GM21825 (cell line): ENCODE results near the gene ZFAND2A.
"Not testable (repeated sequence)": the region's sequence is repeated elsewhere in the genome, so short reads cannot be mapped to it uniquely, and the experiment has no call there.

ENCODE experiments used
- ATAC-seq: cut with Tn5 transposase; IDR thresholded peaks from one replicate; pipeline ENCODE4 v1.9.1; 2021; ENCODE audit warnings: mild to moderate bottlenecking, moderate library complexity; ENCODE audit not compliant: unreplicated experiment

ZFAND2A gene

GRCh38 chr7:1159891-1160669, at the start of gene ZFAND2A:
Gene ZFAND2A (minus strand): TSS chr7:1160196. CDS start chr7:1158212, 1,984 bp downstream.
- peak; percentile 91 for ATAC-seq

GRCh38 chr7:1209097-1209496, 49.1 kb upstream of the ZFAND2A start:
- ATAC-seq, result no peak

- not testable (repeated sequence) for ATAC-seq
These were observed 45.7 kb upstream of the ZFAND2A start for GRCh38 chr7:1205742-1206141.

- no peak for ATAC-seq
These were observed 44.6 kb upstream of the ZFAND2A start for GRCh38 chr7:1204460-1205140.

GRCh38 chr7:1202914-1203313, 42.9 kb upstream of the ZFAND2A start:
- not testable (repeated sequence) for ATAC-seq

GRCh38 chr7:1201916-1202315, 41.9 kb upstream of the ZFAND2A start:
- no peak for ATAC-seq

- ATAC-seq, result no peak
These were observed 40.0 kb upstream of the ZFAND2A start for GRCh38 chr7:1200045-1200444.

GRCh38 chr7:1197997-1198625, 38.1 kb upstream of the ZFAND2A start:
- ATAC-seq, result no peak

- no peak for ATAC-seq
These were observed 37.0 kb upstream of the ZFAND2A start for GRCh38 chr7:1196950-1197349.

GRCh38 chr7:1196441-1196840, 36.4 kb upstream of the ZFAND2A start:
- not testable (repeated sequence) for ATAC-seq

- no peak for ATAC-seq
These were observed 33.8 kb upstream of the ZFAND2A start for GRCh38 chr7:1193593-1194424.

GRCh38 chr7:1192171-1192676, 32.2 kb upstream of the ZFAND2A start:
- no peak for ATAC-seq

GRCh38 chr7:1189986-1190772, 30.2 kb upstream of the ZFAND2A start:
- no peak for ATAC-seq

GRCh38 chr7:1188720-1189294, 28.8 kb upstream of the ZFAND2A start:
- ATAC-seq, result no peak

- ATAC-seq, result no peak
These were observed 27.1 kb upstream of the ZFAND2A start for GRCh38 chr7:1187127-1187526.

- no peak for ATAC-seq
These were observed 21.6 kb upstream of the ZFAND2A start for GRCh38 chr7:1181640-1182039.

- no peak for ATAC-seq
These were observed 21.0 kb upstream of the ZFAND2A start for GRCh38 chr7:1181031-1181430.

- no peak for ATAC-seq
These were observed 16.9 kb upstream of the ZFAND2A start for GRCh38 chr7:1176891-1177373.
